Psoas muscle (tissue), 8 donors: ENCODE results near the gene GID8. TPM values are rescaled to one million over a fixed set of nuclear protein-coding genes. Genes with fewer than 3 reads are reported as not detected.

Source experiments
- ATAC-seq, 4 donors: fragments of 200-7000 bp; cut with Tn5 transposase; one replicate each; pipeline ENCODE4 v1.9.1; 2020; ENCODE audit warnings: moderate library complexity in 3 of 4, mild to moderate bottlenecking in 2 of 4
- DNase-seq, 2 donors: peaks; one replicate each; pipeline ENCODE4 v3.0.0-alpha.2; 2020
- H3K27ac ChIP-seq: fragments of 200-600 bp; one replicate; pipeline ENCODE4 v1.8.0; 2022
- H3K27me3 ChIP-seq, 3 donors: fragments of 200-600 bp in 1 of 3; one replicate each; pipeline versions ENCODE4 v1.6.1 to v1.8.0; 2013 to 2022; ENCODE audit warnings: low read length in 2 of 3, mild to moderate bottlenecking in 2 of 3, moderate library complexity in 1 of 3; ENCODE audit not compliant: insufficient read depth in 3 of 3
- H3K36me3 ChIP-seq, 2 donors: fragments of 200-600 bp in 1 of 2; one replicate each; pipeline versions ENCODE4 v1.6.1 to v1.8.0; 2013 to 2022; ENCODE audit warnings: low read depth in 1 of 2, mild to moderate bottlenecking in 1 of 2, moderate library complexity in 1 of 2; ENCODE audit not compliant: insufficient read depth in 1 of 2
- H3K4me1 ChIP-seq: fragments of 200-600 bp; one replicate; pipeline ENCODE4 v1.8.0; 2022
- H3K4me3 ChIP-seq: fragments of 200-600 bp; one replicate; pipeline ENCODE4 v1.8.0; 2022; ENCODE audit warnings: mild to moderate bottlenecking
- H3K9me3 ChIP-seq: fragments of 200-600 bp; one replicate; pipeline ENCODE4 v1.8.0; 2022
- CTCF ChIP-seq: fragments of 200-600 bp; IDR thresholded peaks from one replicate; pipeline ENCODE4 v1.8.0; 2022; ENCODE audit warnings: antibody characterized with exemption
- WGBS, 3 donors: extraction: QIAGEN DNeasy Blood & Tissue Kit; methylation state at CpG; one replicate each; pipeline versions ENCODE4 v1.1.6 to v1.1.7; 2013; 5-methylcytosine and 5-hydroxymethylcytosine counted together
- intact Hi-C, 2 donors: fragments of 100-400 bp; cut with DNase I; formaldehyde crosslinking; loops; one replicate each; pipeline versions ENCODE4 v1.11.0 to v1.14.2; 2022
- polyA plus RNA-seq, 3 donors: library from polyadenylated mRNA; stranded (reverse); fragments of 200-250 nt; gene quantifications; one replicate each; pipeline ENCODE4 v1.2.3, GENCODE V29; 2013
- total RNA-seq, 4 donors: library from RNA; stranded (reverse); fragmentation: NEBNext Ultra II Directional in 2 of 4; extraction: Animal tissue kit (Norgen Biotek cat#: 25700) in 2 of 4; gene quantifications; one replicate each; pipeline versions ENCODE4 v1.2.1 to v1.2.4, GENCODE V29; 2021 to 2023
- donor health status: healthy with polysubstance abuse.
- donor health status: DM: no; HTN: no; CAD: no; lungs with moderate emphysema.
- donor health status: Bipolar disorder and iron deficiency.
- donor health status: healthy.
- donor health status: DM: yes; HTN: yes; CAD: no.
- donor health status: DM: no; HTN: no; CAD: no.
- donor health status: DM: no; HTN: no; CAD: no.
- donor health status: DM: yes; HTN: yes; CAD: no.

GID8 gene
- total and polyA plus RNA-seq, 7 donors, result 7.3 to 15.9 (median 14.2) TPM

- Histone ChIP-seq H3K9me3 (no peaks in the 10 kb centered on the region), H3K27ac (no peak overlapping the region), H3K27me3 (no peaks in the 10 kb centered on the region), H3K4me3 (no peak overlapping the region), H3K4me1 (peaks cover 5% of the 10 kb centered on the region), H3K36me3 (no peaks in the 10 kb centered on the region)
- 94 to 96% (median 96%) methylated on average over 34 to 36 of the region's 36 CpGs for WGBS, 3 donors
- TF ChIP-seq CTCF, result no peak
- intact Hi-C loops, result no loop called here
- no peak for ATAC-seq
- peak in 1 of 2 donors; percentile 41 for DNase-seq
These were observed 19.5 kb downstream of the GID8 start for GRCh38 chr20:62957136-62958117.

- Histone ChIP-seq H3K36me3 (no peaks in the 10 kb centered on the region), H3K27me3 (no peaks in the 10 kb centered on the region), H3K4me3 (no peak overlapping the region), H3K4me1 (no peaks in the 10 kb centered on the region), H3K27ac (no peak overlapping the region), H3K9me3 (no peaks in the 10 kb centered on the region)
- 74 to 81% (median 80%) methylated on average over 10 of the region's 10 CpGs for WGBS, 3 donors
- DNase-seq (peak in 1 of 2 donors; percentile 38), ATAC-seq (no peak)
- no peak for TF ChIP-seq CTCF
- intact Hi-C loops, result no loop called here
These were observed 20.6 kb downstream of the GID8 start for GRCh38 chr20:62958388-62959100.

GRCh38 chr20:62959101-62959971, 21.4 kb downstream of the GID8 start:
- intact Hi-C loops, result no loop called here
- WGBS, 3 donors, result 73 to 78% (median 78%) methylated on average over 39 to 43 of the region's 43 CpGs

More at GRCh38 chr20:62959101-62959971, 21.4 kb downstream of the GID8 start:
- DNase-seq (peak in 1 of 2 donors; percentile 38), ATAC-seq (no peak)
- Histone ChIP-seq H3K9me3 (no peaks in the 10 kb centered on the region), H3K4me1 (no peaks in the 10 kb centered on the region), H3K36me3 (no peaks in the 10 kb centered on the region), H3K27ac (no peak overlapping the region), H3K4me3 (no peak overlapping the region), H3K27me3 (no peaks in the 10 kb centered on the region)
- no peak for TF ChIP-seq CTCF
